ENCODE measurements around the gene PTGER4.

Gene PTGER4

DNA sequence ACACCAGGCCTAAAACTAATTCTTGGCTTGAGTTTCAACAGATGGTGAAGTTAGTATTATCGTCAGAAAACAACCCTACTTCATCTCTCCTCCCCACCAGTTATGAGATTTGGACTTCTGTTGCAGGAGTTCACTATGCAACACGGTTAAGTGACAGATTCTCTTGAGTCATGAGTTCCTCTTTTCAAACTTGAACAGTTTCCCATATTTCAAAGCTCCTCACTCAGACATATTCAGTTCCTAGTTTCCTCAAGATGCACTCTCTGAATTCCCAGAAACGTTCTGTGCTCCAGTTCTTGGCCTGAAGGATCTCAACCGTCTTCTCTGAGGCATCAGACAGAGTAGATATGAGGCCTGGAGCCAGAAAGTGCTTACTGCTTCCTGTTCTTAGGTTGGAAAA is 7.3 kb upstream of the PTGER4 start:
- no peak for DNase-seq

DNA sequence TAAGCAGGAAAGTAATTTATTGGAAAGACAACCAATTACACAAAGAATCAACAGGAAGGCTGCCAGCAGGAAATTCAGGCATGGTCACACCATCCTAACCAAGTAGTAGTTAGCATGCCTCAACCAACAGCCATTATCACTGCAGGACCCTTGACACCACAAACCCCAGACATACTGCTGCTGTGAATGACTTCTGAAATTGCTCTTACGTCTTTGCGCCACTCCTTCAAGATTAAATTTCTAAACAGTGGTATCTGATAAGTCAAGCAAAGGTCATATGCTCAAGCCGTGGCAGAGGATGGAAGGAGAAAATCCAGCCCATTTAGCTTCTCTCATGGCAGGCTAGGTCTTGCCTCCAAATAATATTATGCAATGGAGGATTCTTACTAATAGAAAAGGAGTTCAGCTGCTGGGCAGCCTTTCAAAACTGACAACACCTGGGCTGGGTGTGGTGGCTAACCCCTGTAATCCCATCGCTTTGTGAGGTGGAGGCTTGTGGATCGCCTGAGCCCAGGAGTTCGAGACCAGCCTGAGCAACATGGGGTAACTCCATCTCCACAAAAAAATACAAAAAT is 5.0 kb upstream of the PTGER4 start:
- DNase-seq = no peak

DNA sequence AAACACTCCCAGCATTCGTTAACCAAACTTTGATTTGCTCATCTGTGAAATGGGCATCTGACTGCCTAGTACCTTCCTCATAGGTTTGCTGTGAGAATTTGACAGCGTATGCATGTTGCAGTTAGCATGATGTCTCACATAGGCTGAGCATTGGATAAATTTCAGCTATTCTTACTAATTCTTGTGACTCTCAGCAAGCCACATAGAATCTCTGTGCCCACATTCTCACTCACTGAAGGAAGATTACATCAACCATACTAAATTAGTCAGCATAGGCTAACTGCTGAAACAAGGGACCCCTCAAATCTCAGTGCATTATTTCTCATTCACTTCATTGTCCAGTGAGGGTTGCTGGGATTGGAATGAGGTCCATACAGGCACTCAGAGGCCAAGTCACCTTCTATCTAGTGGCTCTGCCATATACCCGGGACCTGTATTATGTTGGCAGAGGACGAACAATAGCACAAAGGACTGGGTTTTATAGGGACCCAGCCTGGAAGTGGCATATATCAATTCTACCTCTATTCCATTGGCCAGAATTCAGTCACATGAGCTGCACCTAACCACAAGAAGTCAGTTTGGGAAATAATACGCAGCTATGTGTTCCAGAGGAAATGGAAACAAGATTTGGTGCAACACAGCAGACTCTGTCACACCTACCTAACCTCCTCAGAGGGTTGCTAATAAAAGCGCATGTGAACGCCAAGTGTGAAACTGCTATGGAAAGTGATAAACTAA is 4.2 kb upstream of the PTGER4 start:
- no peak for DNase-seq

DNA sequence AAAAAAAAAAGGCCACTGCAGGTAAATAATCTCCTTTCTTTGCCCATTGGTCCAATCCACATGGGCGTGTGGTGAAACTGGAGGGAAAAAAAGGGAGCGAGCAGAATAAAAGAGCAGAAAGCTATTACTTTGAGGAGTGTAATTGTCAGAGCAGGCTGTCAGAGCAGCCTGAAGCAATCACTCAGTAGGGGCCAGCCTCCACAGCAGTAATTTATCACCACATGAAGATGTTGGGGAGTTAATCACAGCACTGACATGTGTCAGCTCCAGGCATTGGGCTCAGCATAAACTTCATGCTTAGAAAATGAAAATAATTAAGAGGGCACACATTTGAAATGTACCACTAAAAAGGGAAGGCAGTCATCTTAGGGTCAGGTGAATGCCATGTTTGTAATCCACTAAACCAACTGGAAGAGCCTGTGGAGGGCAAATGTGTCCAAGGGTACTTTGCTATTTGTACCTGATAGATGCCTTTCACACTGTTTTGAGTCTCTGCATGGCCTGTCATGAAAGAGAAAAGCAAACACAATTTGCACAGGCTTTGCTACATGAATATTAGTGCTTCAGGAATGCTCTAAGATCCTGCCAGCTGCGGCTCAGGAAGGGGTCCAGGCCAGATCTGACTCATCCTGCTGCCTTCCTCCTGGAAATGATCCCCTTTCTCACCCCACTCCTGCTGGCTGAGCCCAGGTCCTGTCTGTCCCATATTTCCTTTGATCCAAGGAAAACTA is 2.9 kb upstream of the PTGER4 start:
- no peak for DNase-seq

DNA sequence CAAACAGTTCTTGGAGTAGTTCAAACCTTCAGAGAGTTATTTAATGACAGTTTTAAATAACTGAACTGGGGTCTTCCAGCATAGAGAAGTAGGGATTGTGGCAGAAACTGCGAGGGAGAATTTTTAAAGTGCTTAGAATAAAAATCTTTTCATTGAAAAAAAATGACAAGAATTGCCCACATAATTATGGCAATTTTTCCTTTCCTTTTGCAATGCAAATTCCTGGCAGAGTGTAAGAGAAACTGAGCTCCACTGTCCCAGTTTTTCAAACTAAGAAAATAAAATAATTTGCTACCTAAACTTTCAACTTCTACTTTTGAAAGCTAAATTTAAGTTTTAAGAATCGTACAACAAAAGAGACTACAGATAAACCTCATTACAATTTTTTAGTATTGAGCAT is 2.3 kb upstream of the PTGER4 start:
- DNase-seq = no peak

DNA sequence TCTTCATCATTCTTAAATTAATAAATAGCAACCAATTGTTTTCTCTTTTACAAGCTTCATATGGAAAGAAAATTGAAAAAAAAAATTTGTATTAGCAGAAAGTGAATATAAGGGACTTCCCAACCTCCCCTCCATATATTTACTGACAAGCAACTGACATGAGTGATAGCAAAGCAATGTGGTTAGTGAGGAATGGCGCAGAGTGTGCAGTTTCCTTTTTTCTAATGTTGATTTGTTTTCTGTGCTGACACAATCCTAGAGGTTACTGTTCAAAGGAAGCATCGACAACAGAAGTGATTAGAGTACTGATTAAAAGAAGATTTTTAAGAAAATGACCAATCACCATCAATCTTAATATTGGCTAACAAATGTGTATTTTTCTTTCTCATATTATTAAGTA is 1.7 kb upstream of the PTGER4 start:
- no peak for DNase-seq

DNA sequence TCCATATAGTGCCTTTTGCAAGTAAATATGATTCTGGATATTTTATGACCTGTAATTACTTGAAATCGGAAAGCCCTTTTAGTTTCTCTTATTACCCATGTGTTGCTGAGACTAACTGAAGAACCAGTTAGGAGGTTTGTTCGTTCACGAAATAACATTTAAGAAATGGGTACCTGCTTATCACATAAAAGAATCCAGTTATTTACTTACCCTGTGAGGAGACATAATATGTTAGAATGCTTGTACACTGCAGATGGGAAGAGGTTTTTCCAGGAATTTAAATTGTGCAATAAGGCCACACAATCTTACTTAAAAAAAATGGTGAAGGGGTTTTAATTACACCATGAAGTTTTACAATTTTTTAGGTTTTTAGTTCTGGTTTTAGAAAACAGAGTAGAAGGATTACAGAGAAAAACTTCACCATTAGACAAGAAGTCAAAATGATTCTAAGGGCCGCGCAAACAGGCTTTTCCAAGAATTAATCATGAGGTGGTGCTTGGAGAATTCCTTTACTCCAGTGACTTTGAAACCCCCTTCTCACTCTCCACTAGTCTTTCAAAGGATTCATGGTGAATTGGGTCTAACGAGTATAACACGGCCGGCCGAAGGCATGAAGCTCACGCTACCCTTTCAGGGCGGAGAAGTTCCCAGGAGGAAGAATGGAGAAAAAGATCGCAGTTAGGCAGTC is 1.1 kb upstream of the PTGER4 start:
- DNase-seq = no peak

DNA sequence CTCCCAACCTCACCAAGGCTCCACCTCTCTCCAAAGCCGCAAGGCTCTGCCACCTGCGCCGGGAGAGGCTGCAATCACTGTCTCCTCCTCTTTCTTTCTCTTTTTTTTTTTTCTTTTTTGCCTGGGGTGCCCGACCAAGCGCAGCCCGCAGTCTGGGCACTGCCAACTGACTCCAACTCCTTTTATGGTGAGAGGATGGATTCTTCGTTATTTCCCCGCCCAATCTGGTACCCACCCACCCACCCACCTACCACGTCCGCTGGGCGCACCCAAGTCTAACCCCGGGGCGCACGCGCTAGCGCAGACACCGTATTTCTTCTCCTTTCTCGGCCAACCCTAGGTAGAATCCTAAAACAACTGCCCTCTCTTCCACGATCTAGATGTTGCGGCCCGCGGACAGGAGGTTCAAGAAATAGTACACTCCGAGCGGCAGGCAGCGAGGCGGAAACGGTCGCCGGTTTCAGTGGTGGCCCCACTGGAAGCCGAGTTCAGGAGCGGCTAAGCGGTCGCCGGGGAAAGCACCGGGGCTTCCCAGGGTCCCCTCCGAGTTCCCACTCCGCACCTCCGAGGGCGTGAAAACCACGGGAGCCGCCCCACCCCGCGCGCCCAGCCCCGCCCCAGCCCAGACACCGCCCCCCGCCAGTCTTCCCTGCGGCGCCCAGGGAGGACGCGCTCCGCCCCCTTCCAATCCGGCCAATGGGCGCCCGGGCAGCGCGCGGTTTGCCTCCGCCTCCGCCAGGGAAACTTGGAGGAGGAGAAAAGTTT is 385 bp upstream of the PTGER4 start:
- peak; percentile 95 for DNase-seq

DNA sequence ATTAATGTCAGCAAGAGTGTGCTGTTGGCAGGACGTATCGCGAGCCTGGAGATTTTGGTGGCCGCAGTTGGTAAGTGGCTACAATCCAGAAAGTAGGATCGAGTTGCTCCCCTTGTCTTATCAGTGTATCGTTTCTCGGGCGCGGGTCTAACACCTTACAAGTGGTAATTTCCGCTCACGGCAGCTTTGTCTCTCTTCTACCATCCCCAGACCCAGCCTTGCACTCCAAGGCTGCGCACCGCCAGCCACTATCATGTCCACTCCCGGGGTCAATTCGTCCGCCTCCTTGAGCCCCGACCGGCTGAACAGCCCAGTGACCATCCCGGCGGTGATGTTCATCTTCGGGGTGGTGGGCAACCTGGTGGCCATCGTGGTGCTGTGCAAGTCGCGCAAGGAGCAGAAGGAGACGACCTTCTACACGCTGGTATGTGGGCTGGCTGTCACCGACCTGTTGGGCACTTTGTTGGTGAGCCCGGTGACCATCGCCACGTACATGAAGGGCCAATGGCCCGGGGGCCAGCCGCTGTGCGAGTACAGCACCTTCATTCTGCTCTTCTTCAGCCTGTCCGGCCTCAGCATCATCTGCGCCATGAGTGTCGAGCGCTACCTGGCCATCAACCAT is 1.1 kb downstream of the PTGER4 start:
- DNase-seq = peak; percentile 70

DNA sequence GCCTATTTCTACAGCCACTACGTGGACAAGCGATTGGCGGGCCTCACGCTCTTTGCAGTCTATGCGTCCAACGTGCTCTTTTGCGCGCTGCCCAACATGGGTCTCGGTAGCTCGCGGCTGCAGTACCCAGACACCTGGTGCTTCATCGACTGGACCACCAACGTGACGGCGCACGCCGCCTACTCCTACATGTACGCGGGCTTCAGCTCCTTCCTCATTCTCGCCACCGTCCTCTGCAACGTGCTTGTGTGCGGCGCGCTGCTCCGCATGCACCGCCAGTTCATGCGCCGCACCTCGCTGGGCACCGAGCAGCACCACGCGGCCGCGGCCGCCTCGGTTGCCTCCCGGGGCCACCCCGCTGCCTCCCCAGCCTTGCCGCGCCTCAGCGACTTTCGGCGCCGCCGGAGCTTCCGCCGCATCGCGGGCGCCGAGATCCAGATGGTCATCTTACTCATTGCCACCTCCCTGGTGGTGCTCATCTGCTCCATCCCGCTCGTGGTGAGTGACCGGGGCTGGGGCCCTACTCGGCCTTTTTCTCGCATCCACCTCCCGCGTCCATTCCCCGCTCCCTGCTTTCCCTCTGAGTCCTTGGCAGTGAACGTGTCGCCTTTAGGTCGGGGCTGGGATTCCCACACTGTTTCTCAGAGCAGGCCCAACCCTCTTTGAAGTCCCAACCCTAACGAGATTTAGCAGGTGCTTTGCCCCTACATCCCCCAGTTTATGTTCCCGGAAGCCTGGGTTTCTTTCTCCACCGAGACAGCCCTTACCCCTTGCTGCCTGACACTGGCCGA is 1.8 kb downstream of the PTGER4 start:
- DNase-seq = peak; percentile 64

DNA sequence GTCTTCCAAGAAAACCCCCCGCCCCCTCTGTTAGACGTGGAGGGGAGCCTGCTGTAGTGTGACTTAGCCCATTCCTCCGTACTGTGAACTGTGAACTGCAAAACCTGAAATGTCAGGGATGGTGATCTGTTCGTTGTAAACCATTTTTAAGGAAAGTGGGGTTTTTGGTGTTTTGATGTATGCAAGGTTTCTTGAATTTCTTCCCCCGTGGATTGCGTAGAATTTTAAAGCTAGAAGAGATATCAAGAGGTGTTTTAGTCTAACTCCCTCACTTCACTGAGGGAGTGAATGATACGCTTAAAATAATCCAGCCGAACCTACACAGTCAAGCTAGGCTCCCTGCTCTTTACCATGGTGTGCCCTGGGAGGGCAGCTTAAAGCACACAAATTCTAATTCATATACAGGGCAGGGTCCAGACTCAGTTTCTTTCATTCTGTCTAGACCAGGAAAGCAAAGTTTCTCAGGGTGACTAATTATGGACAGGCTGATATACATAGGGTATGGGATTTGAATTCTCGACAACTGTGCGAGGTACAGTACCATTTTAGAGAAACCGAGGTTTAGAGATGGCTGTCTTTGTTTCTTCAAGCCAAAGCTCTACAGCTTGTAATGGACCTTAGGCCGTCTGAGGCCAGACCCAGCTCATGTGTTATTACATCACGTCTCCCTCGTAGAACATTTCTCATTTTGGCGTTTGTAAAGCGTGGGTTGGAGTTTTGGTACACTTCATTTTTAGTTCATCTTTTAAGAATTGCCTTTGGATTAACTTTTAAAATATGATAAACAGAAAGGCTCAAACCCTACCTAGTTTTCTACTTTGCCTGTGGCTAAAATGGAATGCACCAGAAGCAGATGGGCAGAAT is 2.7 kb downstream of the PTGER4 start:
- DNase-seq = no peak

DNA sequence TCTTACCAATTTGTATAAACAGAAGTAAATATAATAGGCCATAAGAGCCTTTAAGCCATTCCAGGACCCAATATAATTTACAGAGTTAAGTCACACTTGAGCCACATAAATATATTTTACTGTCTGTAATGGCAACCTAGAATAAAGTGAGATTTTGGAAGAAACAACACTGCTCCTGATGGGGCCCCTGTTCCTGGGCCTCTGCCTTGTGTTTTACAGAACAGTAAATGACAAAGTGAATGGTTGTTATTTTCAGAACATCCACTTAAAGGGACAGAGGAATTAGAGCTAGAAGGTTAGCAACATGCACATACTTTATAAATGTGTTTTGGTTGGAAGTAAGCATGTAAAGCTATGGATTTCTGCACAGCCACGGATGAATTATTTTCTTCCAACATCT is 3.6 kb downstream of the PTGER4 start:
- no peak for DNase-seq

DNA sequence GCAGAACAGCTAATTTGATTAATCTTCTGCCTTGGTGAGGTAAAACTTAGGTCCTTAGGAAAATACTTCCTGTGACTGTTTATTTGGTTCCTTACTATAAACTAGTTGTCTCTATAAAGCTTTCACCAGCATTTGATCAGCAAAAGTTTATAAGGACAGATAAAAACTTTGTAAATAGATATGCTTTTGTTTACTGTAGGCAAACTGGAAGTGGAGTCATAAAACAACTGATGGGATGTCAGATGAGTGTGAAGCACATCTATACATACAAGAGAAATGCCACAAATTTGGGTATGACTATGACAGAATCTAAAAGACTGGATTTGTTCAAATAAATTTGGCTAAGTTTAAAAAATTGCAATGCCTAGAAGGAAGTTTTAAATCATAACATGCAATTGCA is 5.5 kb downstream of the PTGER4 start:
- DNase-seq = no peak

DNA sequence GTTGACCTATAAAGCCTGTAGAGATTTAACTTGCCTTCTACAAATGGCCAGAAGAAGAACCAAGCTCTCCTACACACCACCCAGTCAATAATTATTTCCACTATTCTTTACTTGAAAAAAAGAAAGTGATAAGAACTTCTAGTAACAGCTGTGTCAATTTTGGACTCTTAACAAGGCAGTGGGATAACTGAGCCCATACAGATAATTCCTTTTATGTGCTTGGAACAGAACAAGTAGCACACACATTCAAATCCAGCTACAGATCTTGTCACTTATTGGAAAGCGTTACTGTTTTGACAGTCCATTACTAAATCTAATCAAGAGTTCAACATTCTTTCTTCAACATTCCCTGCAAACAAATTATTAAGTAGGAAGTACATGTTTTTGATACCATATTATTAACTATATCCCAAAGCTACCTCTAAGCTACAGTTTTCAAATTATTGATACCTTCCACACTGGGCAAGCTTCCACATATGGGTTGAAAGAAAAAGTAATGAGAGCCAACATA is 6.3 kb downstream of the PTGER4 start:
- DNase-seq = no peak

DNA sequence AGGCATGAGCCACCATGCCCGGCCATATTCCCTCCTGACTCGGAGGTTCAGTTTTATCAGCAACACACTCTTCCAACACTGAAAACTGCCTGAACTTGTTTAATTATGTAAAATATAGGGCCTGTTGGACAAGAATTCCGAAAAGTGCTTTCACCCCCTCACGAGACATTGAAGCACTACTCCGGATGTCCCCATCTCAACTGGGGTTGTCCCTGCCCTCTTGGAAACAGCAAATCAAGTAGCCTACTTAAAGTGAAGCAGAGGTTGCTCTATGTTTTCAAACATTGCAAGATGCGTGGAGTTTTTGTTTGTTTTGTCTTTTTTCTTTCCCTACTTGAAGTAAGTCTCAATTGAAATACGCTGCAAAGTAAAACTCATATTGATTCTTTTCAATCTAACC is 7.6 kb downstream of the PTGER4 start:
- DNase-seq = no peak

DNA sequence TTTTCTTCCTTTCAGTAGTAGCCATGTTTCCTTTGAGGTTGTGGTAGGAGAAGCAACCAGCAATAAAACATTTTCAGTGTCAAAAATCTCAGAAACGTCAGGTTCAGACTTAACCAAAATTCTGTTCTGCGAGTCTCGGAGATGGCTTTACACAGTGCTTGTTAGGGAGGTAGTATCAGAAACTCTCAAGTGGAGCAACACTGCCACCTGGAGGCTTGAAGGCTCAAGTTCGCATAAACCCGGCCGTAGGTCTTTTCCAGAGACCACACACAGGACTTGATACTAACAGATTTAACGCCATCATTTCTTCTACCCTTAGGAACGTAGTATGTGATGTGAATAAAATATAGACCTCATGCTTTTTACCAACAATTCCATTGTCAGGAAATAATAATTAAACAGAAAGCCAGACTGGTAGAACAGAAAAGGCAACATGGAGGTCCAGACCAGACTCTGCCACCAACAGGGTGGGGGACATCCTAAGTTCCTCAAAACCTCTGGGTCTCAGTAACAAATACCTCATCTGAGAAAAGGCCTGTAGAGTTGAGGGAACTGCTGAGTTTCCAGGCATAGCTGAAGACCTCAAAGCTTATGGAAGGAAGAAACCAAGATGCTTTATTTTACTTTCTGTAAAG is 8.5 kb downstream of the PTGER4 start:
- peak; percentile 89 for DNase-seq

DNA sequence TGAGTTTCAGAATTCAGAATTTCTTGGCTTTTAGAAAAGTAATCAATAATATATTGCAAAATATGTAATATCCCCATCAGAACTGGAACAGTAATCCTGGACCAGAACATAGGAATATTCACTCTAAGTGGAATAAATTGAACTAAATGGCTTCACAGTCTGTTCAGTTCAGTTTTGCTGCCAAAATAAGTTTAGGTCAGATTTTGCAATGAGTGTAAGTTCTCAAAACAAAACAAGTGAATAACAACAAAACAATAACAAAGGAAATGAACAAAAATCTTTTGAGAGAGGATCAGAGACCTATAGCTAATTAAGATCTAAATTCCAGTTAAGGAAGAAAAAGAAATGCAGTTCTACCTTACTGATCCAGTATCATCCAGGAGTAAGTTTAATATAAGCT is 9.3 kb downstream of the PTGER4 start:
- no peak for DNase-seq

DNA sequence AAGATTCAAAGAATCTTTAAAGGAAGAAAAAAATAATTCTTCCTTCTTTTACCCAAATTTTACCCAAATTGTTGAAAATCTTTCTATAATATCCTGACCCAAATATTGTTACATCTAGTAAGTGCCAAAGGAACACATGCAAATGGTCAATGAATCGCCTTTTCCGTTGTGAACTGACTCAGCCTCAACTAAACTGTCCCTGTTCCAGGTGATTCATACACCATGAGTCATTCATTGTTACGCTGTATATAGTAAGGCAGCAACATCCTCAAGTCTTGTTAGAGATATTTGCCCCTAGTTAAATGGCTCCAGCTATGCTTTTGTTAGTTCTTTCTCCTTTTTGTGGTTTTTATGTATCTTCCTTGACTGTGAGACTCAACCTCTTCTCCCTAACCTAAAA is 9.7 kb downstream of the PTGER4 start:
- no peak for DNase-seq

DNA sequence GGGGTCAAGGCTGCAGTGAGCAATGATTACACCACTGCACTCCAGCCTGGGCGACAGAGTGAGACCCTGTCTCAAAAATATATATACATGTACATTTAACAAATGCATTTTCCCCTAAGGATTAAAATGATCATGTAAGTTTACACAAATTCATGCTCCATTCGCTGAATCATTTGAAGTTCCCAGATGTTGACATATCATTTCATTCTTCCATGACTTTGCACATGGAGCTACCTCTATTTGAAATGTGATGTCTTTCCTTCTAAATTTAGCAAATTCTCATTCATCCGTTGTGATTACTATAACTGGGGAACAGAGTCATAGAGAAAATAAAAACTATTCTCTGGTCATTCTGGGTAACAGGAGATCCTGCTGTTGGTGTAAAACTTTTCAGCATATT is 10.6 kb downstream of the PTGER4 start:
- DNase-seq = no peak

DNA sequence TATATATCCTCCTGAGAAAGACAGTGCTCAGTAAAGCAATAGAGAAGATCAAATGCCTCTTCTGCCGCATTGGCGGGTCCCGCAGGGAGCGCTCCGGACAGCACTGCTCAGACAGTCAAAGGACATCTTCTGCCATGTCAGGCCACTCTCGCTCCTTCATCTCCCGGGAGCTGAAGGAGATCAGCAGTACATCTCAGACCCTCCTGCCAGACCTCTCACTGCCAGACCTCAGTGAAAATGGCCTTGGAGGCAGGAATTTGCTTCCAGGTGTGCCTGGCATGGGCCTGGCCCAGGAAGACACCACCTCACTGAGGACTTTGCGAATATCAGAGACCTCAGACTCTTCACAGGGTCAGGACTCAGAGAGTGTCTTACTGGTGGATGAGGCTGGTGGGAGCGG is 12.2 kb downstream of the PTGER4 start:
- no peak for DNase-seq

Measured in right forelimb (tissue), 1 donor.